ENCODE results near the gene IL37.

GRCh38 chr2:112938904-112939303 lies 27.9 kb downstream of the IL37 start:
- TF ChIP-seq CTCF (conservative IDR thresholded peaks at IDR 0.05 in 1 of 2, IDR thresholded peaks at IDR 0.05 in 1 of 2; ENCODE audit: low read depth in 1 of 2, low read length in 2 of 2) (no peak), EZH2 (IDR thresholded peaks at IDR 0.05; ENCODE audit: low read length, missing control alignments) (no peak)

Measured in fibroblast of lung (primary cell).